ENCODE results near the gene COTL1.
A peak's percentile ranks its signal among the peaks of the same experiment; 100 is the strongest.

COTL1 gene

DNA sequence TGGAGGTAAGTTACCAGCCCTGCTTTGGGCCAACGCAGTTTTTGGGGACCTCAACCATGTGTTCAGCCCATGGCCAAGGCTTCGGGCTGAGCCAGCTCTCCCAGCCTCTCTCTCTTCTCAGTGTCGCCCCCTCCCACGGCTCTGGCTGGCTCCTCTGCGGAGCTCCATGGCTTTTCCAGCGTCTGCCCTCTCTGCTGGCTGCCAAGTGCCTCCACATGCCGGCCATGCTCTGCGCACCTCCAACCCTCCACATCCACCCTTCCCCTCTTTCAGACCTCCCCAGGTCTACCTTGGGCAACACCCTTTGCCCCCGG, 23.2 kb downstream of the COTL1 start:
- no peak for DNase-seq

DNA sequence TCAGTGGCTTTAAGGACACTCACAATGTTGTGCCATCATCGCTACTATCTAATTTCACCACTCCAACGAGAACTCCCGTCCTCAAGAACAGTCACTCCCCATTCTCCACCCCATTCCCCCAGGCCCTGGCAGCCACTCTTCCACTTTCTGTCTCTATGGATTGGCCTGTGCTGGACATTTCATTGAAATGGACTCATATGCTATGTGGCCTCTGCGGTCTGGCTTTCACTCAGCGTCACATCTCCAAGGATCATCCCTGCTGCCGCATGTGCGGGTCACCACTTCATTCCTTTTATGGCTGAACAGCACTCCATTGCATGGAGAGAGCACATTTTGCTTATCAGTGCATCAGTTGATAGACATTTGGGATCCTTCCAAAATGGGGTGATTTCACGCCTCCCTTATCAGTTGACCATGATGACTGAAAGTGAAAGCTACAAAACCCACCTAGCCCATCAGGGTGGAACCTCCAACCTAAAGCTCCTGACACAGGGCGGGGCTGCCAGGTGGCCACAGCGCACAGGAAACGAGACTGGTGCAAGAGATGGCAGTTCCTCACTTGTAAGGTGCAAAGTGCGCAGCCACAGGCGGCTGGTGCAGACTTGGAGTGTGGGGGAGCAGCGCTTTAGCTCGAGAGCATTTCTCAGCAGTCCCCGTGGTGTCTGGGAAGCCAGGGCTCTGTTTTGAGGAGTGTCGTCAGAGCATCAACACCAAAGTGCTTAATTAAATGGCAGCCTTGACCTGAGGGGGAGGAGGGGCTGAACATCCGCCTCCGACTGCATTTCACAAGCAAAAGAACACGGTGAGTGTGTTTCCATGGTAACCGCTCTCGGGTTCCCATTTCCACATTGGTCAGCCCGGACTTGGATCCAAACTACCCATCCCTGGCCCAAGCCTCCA, 23.8 kb downstream of the COTL1 start:
- DNase-seq: peak; percentile 69

DNA sequence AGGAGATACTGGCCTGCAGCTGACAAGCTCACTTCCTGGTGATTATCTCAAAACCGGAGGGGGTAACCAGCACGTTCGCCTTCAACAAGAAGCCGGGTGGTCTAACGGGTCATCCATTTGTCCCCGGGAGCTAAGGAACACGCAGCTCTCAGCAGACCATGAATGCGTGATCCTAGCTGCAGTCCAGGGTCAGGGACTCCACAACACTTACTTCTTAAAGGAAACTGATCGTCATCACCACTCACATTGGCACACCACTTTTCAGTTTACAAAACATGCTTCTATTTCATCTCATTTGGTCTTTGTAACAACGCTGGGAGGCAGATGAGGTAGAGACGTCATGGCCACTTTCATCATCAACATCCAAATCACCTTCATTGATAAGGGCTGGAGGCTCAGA, 25.2 kb downstream of the COTL1 start:
- no peak for DNase-seq

DNA sequence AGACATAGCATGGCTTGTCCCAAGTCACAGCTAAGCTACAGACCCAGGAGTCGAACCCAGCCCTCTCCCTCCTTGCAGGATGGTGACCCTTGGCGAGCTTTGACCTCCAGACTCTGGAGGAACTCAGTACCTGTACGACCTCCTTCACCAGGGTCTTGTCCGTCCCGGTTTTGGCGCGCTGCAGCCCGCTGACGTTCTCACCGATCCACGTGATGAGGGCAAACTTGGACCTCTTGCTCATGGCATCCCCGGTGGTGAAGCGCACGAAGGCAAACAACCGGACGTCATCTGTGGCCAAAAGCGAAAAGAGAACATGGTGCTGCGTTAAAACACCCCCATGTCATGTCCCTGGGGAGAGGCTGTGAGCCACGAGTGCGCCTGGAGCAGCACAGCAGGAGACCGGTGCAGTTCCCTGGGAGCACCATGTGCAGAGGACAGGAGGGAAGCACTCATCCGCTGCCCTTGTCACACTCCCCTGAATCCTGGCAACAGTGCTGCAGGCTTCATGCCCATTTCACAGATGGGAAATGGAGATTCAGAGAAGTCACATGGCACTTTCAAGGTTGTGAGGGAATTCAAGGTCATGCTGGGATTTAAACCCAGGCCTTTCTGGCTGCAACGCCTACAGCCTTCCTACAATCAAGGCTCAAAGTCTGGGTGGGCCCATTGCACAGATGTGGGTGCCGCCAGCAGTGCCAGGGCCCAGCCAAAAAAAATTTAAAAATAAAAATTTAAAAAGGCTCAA, 27.7 kb downstream of the COTL1 start:
- DNase-seq: no peak

DNA sequence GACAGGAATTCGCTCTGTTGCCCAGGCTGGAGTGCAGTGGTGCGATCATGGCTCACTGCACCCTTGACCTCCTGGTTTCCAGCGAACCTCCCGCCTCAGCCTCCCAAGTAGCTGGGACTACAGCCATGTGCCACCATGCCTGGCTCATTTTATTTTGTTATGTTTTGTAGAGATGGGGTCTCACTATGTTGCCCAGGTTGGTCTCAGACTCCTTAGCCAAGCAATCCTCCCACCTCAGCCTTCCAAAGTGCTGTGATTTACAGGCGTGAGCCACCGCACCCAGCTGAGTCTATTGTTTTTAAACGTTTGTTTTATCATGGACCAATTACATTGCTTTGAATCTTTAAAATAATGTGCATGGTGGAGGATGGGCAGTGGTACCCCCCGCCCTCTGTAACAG, 28.9 kb downstream of the COTL1 start:
- no peak for DNase-seq

DNA sequence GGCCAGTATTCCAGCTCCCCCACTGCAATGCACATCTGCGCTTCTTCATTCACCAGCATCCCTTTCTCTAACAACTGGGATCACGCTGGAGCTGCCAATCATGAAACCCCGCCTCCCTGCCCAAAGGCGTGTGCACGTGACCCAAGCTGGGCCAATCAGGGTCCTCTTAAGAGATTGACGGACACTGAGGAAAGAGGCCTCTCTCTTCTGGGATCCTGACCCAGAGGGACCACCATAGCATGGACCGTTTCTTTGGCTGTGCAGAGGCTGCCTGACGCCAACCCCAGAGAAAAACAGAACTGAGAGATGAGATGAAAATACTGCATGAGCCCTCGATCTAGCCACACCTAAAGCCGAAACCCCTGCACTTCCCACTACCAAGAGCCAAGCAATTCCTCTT, 32.0 kb downstream of the COTL1 start:
- DNase-seq: no peak

DNA sequence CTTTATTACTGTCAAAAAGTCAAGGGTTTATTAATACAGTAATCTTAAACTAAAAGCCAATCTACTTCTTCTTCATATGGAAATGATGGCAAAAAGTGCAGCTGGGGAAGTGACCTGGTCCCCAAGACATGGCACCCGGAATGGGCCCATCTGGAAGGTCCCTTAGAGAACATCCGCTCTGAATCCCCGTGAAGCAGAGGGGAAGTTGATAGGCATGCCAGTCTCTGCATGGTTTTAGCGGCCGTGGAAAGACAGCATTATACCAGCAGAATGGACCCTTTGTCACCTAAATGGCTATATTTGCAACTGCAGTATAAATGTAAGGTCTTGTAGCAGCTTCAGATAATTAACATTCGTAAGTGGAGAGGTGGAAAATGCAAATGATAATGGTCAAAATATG, 32.4 kb downstream of the COTL1 start:
- no peak for DNase-seq

DNA sequence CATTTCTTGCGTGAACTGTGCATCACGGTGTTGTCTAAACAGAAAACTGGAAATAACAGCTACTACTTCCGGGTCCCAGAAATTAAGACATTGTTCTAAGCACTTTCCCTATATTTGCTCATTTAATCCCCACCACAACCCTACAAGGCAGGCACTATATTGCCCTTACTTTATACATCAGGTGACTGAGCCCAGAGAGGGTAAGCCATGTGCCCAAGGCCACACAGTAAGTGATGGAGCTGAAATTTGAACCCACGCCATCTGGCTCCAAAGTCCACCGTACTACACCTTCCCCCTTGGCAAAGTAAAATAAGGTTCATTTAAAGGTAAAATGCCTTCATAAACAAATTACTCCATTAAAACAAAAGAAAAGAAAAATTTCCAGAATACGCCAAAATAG, 33.2 kb downstream of the COTL1 start:
- DNase-seq: no peak

DNA sequence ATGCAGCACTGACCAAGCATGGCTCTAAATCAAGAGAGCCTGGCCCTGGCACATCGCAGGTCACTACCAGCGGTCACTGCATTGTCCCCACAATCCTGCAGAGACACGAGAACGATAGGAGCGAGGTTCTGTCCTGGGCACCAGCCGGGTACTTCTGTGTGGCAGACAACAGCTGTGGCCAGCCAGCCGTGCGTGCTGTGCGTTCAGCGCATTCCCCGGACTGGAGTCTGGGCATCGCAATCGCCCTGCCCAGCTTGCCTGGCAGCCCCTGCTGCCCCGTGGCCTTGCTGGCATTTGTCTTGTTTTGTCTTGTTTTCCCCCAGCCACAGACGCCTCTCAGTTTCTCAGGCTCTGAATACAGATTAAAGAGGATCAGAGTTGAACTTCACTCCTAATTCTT, 33.9 kb downstream of the COTL1 start:
- no peak for DNase-seq

DNA sequence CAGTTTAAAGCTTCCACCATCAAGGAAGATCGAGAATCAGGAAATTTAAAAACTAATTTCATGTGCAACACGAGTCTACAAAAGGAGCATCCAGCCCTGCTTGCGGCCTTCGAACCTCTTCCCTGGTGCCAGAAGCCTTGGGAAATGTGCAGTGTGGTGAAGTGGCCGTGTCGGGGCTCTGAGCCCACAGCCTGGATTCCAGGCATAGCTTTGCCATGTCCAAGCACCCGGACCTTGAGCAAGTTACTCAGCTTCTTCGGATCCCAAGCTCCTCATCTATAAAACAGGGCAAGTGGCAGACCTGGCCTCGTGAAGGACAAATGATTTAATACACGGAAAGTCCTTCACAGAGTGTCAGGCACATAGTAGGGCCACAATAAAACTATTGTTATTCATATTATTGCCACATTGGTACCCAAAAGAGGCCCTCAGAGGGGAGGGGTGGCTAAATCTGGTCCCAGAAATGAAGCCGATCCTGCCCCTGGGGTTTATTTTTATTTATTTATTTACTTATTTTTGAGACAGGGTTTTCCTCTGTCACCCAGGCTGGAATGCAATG, 34.8 kb downstream of the COTL1 start:
- DNase-seq: no peak

DNA sequence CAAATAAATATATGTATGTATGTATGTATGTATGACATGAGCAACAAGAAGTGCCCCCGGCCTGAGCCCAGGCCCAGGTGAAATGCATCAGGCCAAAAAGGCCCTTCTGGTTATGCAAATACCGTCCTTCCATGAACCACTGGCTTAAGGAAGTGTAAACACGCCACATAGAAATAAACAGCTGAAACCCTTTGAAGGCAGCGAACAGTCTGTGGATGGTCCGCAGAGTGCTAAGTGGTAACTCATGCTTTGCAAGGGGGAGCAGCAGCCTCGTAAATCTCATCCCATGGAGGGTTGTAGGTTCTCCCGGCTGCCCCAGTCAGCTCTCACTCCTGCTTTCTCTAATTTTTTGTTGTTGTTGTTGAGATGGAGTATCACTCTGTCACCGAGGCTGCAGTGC, 36.7 kb downstream of the COTL1 start:
- no peak for DNase-seq

DNA sequence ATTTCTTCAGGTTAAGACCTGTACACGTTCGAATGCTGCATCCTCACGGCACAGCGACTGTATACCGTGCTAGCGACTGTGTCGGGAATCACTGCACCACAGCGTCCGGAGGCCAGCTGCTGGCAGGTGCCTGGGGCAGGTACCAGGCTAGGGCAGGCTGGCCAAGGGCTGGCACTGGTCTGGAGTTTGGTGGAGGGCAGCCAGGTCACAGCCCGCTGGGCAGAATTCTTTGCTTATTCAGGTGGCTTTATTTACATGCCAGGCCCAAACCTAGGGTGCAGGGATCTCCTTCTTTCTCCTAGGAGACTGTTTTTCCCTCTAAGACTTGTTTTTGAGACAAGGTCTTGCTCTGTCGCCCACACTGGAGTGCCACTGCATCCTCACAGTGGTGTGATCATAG, 37.9 kb downstream of the COTL1 start:
- DNase-seq: no peak

DNA sequence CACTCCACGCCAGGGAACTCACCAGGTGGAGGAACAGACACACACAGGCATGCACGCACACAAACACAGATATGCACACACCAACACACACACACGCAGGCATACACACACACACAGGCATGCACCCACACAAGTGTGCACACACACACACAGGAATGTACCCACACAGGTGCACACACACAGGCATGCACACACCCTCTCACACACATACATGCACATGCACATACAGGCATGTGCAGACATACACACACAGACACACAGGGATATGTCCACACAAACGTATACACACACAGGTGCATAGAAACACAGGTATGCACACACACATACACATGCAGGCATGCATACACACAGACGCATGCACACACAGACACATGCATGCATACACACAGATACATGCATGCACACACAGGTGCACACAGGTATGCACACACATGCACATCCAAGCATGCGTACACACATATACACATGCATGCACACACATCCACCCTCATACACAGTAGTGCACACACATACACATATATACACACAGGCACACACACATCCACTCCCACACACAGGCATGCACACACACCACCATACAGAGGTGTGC, 39.2 kb downstream of the COTL1 start:
- DNase-seq: no peak

DNA sequence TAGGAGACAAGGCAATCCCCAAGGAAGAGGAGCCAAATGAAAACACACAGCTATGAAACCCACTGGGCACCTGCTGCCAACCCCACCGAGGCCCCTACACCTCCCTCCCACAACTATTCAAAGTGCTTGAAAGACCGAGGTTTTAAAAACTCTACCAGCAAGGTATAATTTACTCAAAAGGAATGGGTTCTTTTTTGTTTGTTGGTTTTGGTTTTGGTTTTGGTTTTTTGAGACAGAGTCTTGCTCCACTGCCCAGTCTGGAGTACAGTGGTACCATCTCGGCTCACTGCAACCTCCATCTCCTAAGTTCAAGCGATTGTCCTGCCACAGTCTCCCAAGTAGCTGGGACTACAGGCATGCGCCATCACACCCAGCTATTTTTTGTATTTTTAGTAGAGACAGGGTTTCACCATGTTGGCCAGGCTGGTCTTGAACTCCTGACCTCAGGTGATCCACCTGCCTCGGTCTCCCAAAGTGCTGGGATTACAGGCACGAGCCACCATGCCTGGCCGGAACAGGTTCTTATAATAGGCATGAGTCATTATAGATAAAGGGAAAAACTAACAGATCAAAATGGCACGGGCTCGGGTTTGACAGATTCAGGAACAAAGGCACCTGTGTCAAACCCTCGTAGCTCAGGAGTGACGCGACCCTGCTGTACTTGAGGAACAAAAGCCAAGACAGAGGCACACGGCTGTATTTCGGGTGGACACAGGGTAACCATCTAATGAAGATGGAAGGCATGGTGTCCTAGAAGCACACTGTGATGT, 40.7 kb downstream of the COTL1 start:
- no peak for DNase-seq

DNA sequence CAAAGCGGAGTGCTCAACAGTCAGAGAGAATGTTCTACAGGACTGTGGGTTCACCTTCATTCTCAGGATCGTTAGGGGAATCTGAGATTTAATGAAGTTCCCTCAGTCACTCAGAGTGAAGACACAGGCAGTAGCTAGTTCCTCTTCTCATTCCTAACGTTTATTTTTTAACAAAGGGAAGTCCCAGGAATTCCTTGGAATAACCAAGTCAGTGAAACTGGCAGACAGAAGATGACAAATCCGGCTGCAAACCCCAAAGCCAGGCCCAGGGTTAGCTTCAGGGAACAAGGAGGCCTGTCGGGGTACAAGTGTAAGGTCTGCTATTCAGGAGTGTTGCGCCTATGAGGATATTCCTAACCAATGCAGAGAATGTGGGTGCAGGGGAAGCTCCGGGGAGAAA, 42.0 kb downstream of the COTL1 start:
- no peak for DNase-seq

DNA sequence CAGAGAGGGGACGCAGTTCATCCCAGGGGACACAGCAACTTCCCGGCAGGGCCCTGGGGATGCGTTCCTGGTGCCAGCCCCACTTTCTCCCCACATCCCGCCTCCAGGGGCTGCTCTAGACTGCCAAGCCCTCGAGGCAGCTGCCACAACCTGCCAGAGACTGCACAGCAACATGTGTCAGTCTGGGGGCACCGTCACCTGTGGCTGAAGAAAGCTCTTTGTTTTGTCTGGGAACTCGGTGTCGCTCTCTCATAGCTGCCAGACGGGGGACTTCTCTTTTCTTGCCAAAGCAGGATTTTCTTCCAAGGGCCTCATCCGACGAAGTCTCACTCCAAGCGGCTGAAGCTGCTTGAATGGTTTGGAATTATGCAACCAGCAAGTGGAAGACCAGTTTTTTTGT, 43.7 kb downstream of the COTL1 start:
- no peak for DNase-seq

DNA sequence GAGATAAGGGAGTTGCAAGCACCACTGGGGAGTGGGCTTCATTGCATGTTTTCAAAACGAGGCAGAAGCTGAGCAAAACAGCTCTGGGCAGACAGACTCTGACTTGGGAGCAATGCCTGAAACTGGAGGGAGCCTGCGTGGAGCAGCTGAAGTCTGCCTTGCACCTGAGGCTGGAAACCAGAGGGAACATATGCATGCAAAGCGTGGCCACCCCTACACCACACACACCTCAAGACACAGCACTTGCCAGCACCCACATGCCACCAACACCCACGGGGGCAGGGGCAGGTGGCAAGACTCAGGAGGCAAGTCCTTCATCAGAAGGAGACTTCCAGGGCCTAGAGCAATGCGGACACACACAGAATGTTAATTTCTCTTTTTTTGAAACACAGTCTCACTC, 45.8 kb downstream of the COTL1 start:
- no peak for DNase-seq

DNA sequence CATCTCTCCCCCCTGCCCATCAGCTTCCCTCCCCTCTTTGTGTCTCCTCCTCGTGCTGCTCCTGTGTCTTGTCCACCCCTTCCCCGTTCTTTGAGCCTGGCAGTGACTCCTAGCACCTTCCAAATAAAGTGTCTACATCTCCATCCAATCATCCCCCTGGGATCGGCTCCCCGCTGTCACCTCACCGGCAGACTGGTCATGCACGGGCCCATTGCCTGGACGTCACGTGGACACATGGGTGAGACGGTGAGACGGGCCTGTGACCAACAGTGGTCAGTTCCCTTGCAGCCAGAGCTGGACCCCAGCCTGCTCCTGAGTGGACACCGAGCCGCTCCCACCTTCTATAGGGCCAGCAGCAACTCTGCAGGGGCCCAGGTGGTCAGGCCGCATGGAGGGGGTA, 46.4 kb downstream of the COTL1 start:
- no peak for DNase-seq

DNA sequence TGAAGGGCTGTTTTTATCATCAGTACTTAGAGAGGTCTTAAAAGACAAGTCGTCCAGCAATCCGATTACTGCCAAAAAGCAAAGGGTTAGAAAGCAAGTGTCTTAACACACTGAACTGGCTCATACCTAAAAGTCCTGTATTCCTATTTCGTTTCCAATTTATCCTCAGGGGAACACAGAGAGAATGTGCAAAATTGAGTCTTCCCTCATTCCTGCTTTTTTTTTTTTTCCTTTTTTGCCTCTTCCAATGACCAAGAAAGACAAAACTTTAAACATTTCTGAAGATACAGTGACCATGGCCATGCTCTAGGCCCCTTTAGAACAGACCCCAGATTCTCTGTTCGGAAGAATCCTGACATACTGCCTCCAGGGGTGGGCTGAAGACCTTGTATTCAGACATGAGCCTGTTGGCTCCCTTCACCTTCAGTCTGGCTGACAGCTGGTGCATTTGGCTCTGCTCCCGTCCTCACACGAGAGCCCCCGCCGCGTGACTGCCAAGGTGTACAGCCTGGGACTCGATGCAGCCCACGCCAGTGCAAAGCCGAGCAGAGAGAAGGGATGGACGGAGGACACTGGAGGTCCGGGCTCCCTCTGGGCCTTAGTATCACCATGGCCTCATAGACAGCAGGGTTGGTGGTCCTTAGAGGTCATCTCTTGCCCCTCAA, 47.0 kb downstream of the COTL1 start:
- DNase-seq: no peak

DNA sequence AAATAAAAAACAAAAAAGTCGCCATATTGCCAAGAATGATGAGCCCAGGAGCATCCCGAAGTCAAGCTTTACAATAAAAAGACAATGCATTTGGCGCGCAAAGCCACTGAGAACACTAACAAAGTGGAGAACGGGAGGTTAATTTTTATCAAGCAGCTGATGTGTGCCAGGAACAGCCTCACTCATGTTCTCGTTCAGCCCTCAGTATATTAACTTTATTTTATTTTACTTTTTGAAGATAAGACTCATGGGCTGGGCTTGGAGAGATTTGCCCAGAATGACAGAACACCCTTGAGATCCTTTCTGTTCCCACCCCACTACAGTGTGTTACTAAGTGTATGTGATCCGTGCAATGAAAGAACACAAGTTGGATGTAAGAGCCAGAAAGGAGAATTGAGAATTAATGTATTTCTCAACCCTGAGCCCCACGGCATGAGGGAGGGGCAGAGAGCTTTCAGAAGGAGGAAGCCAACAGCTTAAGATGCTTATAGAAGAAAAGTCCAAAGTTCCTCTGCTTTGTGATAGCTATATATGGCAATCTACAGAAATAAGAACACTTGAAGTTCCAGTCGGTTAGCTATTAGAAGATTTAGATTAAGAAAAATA, 48.4 kb downstream of the COTL1 start:
- no peak for DNase-seq

DNA sequence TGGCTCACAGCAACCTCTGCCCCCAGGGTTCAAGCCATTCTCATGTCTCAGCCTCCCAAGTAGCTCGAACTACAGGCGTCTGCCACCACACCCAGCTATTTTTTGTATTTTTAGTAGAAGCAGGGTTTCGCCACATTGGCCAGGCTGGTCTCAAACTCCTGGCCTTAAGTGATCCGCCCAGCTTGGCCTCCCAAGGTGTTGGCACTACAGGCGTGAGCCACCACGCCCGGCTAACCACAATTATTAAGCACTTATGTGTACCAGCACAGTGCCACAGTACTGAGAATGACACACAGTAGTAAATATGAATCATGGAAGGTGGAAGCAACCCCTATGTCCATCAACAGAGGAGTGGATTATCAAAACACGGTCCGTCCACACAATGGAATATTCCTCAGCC, 49.8 kb downstream of the COTL1 start:
- DNase-seq: no peak

DNA sequence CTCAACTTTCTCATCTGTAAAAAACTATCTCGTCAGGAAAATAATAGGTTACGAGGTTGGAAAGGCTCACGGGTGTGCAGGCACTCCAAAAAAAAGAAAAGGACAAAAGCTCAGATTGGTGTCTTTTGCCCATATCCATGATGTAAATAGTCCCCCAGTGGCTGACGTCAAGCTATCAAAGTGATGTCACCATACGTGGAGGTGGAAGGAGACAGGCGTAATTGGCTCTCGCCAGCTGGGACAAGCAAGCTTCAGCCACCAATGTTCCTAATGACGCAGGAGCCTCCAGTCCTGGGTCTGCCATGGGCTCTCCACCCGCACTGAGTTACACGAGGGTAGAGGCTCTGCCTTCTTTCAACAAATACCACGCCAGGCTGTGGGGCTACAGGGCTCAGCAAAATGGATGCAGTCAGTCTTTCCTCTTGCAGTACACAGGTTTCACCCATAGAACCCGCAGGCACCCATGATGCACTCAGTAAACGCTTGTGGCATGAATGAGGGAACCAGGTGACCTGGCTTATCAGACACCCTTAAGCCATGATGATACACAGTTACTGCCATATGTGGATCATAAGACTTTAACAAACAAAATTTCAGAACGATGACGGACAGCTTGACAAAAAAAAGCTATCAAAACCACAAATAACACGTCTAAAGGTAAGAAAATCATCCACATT, 50.5 kb downstream of the COTL1 start:
- no peak for DNase-seq

Data from activated CD4-positive, alpha-beta T cell treated with anti-CD3 and anti-CD28 coated beads for 1 hour (primary cell).